ENCODE measurements around the gene UGT1A3. TPM values are rescaled to one million over a fixed set of nuclear protein-coding genes. Genes with fewer than 3 reads are reported as not detected.

UGT1A3 gene
- total and polyA plus RNA-seq, 7 donors: not detected

DNA sequence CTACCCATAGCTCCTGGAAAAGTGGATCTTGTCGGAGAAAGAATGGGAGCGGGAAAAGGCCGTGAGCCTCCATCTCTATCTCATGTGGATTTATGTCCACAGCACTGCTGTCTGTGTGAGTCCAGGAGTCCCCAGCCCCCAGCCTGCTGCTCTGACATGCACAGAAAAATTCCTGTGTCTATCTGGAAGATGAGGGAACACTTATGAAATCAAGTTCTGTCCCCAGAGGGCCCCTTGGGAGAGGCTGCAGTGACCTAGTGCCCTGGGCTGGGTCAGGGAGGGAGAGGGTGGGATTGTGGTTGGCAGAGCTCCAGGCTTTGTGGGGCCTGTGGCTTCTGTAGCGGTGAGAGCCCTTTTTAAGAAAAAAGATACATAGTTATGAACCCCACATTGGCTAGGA is 87.9 kb downstream of the UGT1A3 start:
- no peak for TF ChIP-seq CTCF (IDR thresholded peaks at IDR 0.05)
- no peaks in the 10 kb centered on the region for H3K36me3 ChIP-seq (ENCODE audit: insufficient read depth in 1 of 2, low read depth in 1 of 2)
- intact Hi-C loops (cut with DNase I): no loop called here
- H3K27me3 ChIP-seq (ENCODE audit: insufficient read depth in 3 of 3, low read length in 2 of 3): peaks cover 0 to 4% (median 0%) of the 10 kb centered on the region in 3 donors
- H3K4me1 ChIP-seq: no peaks in the 10 kb centered on the region
- WGBS, 3 donors: 77 to 84% (median 81%) methylated on average over 4 of the region's 4 CpGs
- DNase-seq: no peak
- no peaks in the 10 kb centered on the region for H3K9me3 ChIP-seq
- no peak overlapping the region for H3K4me3 ChIP-seq
- H3K27ac ChIP-seq: no peak overlapping the region
- no peak for ATAC-seq

DNA sequence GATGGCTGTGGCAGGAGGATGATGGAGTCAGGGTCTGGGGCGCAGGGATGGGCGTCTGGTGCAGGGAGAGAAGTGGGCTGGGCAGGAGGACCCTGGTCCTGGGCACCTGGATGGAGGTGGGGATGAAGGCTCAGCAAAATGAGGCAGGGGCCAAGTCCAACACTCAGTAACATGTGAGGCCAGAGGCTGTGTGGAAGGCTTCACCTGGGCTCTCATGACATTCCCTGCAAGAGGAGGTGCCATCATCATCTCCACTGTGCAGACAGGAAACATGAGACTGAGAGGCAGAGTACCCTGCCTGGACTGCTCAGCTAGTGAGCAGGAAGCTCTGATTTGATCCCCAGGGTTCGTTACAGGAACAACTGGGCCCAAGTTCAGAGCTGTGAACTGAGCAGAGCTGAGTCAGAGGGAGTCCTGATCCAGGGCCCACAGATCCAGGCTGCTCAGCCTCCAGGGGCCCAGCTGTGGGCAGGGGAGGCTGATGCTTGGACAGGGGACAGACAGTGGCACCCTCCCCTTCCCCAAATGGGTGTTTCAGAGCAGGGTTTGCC is 88.6 kb downstream of the UGT1A3 start:
- ATAC-seq: no peak
- Histone ChIP-seq H3K9me3 (no peaks in the 10 kb centered on the region), H3K4me3 (no peak overlapping the region), H3K4me1 (no peaks in the 10 kb centered on the region), H3K36me3 (ENCODE audit: insufficient read depth in 1 of 2, low read depth in 1 of 2) (no peaks in the 10 kb centered on the region), H3K27me3 (ENCODE audit: insufficient read depth in 3 of 3, low read length in 2 of 3) (peaks cover 0 to 4% (median 0%) of the 10 kb centered on the region in 3 donors), H3K27ac (no peak overlapping the region)
- no peak for DNase-seq
- WGBS, 3 donors: 67 to 76% (median 75%) methylated on average over 3 of the region's 3 CpGs
- TF ChIP-seq CTCF (IDR thresholded peaks at IDR 0.05): no peak
- intact Hi-C loops (cut with DNase I): no loop called here

GRCh38 chr2:233817995-233818638 is 89.3 kb downstream of the UGT1A3 start:
- no peak overlapping the region for H3K4me3 ChIP-seq
- H3K27me3 ChIP-seq (ENCODE audit: insufficient read depth in 3 of 3, low read length in 2 of 3): peaks cover 0 to 4% (median 0%) of the 10 kb centered on the region in 3 donors
- DNase-seq: no peak
- H3K36me3 ChIP-seq (ENCODE audit: insufficient read depth in 1 of 2, low read depth in 1 of 2): no peaks in the 10 kb centered on the region
- no peaks in the 10 kb centered on the region for H3K9me3 ChIP-seq
- ATAC-seq: no peak
- no peak for TF ChIP-seq CTCF (IDR thresholded peaks at IDR 0.05)
- intact Hi-C loops (cut with DNase I): no loop called here
- H3K4me1 ChIP-seq: no peaks in the 10 kb centered on the region
- WGBS, 3 donors: 83 to 88% (median 84%) methylated on average over 11 of the region's 11 CpGs
- H3K27ac ChIP-seq: no peak overlapping the region

GRCh38 chr2:233818639-233819621 is 90.1 kb downstream of the UGT1A3 start:
- Histone ChIP-seq H3K4me1 (no peaks in the 10 kb centered on the region), H3K9me3 (no peaks in the 10 kb centered on the region), H3K27me3 (ENCODE audit: insufficient read depth in 3 of 3, low read length in 2 of 3) (peaks cover 0 to 4% (median 0%) of the 10 kb centered on the region in 3 donors), H3K27ac (no peak overlapping the region), H3K4me3 (no peak overlapping the region), H3K36me3 (ENCODE audit: insufficient read depth in 1 of 2, low read depth in 1 of 2) (no peaks in the 10 kb centered on the region)
- no peak for TF ChIP-seq CTCF (IDR thresholded peaks at IDR 0.05)
- 72 to 84% (median 74%) methylated on average over 17 of the region's 17 CpGs for WGBS, 3 donors
- DNase-seq (no peak), ATAC-seq (no peak)
- intact Hi-C loops (cut with DNase I): no loop called here

Data from psoas muscle (tissue), 8 donors.